HG03196 (cell line): ENCODE data around the gene SRSF4.

Experiments
- ATAC-seq: cut with Tn5 transposase; IDR thresholded peaks from one replicate; pipeline ENCODE4 v1.9.1; 2021; ENCODE audit not compliant: unreplicated experiment

SRSF4 gene

GRCh38 chr1:29099286-29099685, 82.4 kb downstream of the SRSF4 start:
- ATAC-seq = no peak
